Stimulated activated CD4-positive, alpha-beta T cell treated with anti-CD3 and anti-CD28 coated beads, Interleukin-1b, Interleukin-23, amount 100 ng/mL, for 48 hours (primary cell): ENCODE results near the gene PRUNE1.
A peak's percentile ranks its signal among the peaks of the same experiment; 100 is the strongest.

Experiments
- DNase-seq: peaks from one replicate; pipeline ENCODE4 v3.0.0-alpha.2; 2020

Gene PRUNE1

GRCh38 chr1:151008244-151009205 is at the start of gene PRUNE1:
TSS of gene PRUNE1 (plus strand) at chr1:151008449. CDS start at chr1:151008633, 184 bp downstream.
- DNase-seq: peak; percentile 97

GRCh38 chr1:150960646-150961045 is 47.6 kb upstream of the PRUNE1 start:
- no peak for DNase-seq

- DNase-seq: no peak
Observed at GRCh38 chr1:150961756-150962155, 46.5 kb upstream of the PRUNE1 start.

GRCh38 chr1:150963321-150964163 is 44.7 kb upstream of the PRUNE1 start:
- DNase-seq: no peak

DNA sequence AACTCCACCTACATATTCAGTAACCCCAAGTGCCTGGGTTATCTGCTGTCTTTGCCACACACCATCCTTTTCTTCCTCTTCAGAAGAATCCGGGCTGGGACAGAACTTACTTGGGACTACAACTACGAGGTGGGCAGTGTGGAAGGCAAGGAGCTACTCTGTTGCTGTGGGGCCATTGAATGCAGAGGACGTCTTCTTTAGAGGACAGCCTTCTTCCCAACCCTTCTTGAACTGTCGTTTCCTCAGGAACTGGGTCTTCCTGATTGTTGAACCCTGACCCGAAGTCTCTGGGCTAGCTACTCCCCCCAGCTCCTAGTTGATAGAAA is 44.1 kb upstream of the PRUNE1 start:
- DNase-seq: no peak

DNA sequence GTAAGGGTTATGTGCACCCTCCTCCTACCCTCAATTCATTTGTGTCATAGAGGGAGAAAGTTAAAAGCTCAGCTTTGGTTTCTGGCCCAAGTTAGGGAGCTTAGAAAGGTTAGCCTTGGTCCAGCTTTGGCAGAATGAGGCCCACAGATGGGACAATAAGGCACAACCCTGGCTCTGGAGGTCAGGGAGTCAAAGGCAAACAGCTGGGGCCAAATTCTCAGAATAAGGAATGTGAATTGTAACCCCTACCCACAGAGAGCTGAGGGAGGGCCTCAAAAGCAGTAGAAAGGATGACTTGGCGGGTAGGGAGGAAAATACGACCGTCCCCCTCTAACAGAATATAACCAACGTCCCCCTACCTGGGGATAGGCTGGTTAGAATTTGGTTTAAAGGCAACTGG is 42.6 kb upstream of the PRUNE1 start:
- DNase-seq: no peak

GRCh38 chr1:150966011-150966410 is 42.2 kb upstream of the PRUNE1 start:
- no peak for DNase-seq

DNA sequence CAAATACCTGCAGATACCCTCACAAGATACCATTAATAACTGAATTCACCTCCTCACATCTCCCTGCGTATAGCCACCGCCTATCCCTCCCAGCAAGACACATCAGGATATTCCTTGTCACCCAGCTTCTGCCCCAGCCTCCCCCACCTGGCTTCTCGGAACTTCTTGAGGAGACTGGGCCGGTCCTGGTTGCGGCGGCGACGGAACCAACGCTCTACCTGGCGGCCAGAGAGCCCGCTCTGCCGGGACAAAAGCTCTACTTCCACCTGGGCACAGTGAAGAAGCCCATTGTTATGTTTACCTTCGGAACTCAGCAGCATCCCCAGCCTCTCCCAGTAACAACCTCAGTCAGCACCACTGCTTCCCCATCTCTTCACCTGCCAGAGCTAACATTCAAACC is 40.3 kb upstream of the PRUNE1 start:
- DNase-seq: no peak

GRCh38 chr1:150968491-150968890 is 39.8 kb upstream of the PRUNE1 start:
- DNase-seq: no peak

- no peak for DNase-seq
Observed at GRCh38 chr1:150969626-150970025, 38.6 kb upstream of the PRUNE1 start.

- no peak for DNase-seq
Observed at GRCh38 chr1:150970808-150971582, 37.3 kb upstream of the PRUNE1 start.

- DNase-seq: no peak
Observed at GRCh38 chr1:150971583-150972416, 36.4 kb upstream of the PRUNE1 start.

GRCh38 chr1:150972417-150972940 is 35.8 kb upstream of the PRUNE1 start:
- no peak for DNase-seq

- DNase-seq: no peak
Observed at GRCh38 chr1:150973258-150973835, 34.9 kb upstream of the PRUNE1 start.

- DNase-seq: peak; percentile 43
Observed at GRCh38 chr1:150973836-150974579, 34.2 kb upstream of the PRUNE1 start.

GRCh38 chr1:150974580-150975478 is 33.4 kb upstream of the PRUNE1 start, which contains the start of gene CERS2:
TSS of gene CERS2 (minus strand) at chr1:150974835. CDS start at chr1:150969090, 5,745 bp downstream.
- DNase-seq: peak; percentile 71

- DNase-seq: no peak
Observed at GRCh38 chr1:150976401-150976821, 31.8 kb upstream of the PRUNE1 start.

- DNase-seq: peak; percentile 81
Observed at GRCh38 chr1:150976879-150977694, 31.2 kb upstream of the PRUNE1 start.
